ENCODE results near the gene RAB20. TPM values are rescaled to one million over a fixed set of nuclear protein-coding genes. Genes with fewer than 3 reads are reported as not detected.
"Not testable (repeated sequence)": the region's sequence is repeated elsewhere in the genome, so short reads cannot be mapped to it uniquely, and the experiment has no call there.

The RAB20 gene
- total RNA-seq, 1 donor from 2014 or later, result 7.8 TPM

GRCh38 chr13:110539894-110540293, 21.6 kb downstream of the RAB20 start:
- no peak for TF ChIP-seq CTCF (IDR thresholded peaks at IDR 0.05)
- H3K27ac Mint-ChIP-seq (ENCODE audit: unreplicated experiment), result peak overlapping the region; percentile 70
- DNase-seq (ENCODE audit: low spot score), result no peak
- peaks cover 34% of the 10 kb centered on the region for H3K4me1 Mint-ChIP-seq (ENCODE audit: low read depth)
- peaks cover 1% of the 10 kb centered on the region for H3K36me3 Mint-ChIP-seq (ENCODE audit: low read depth)
- H3K4me3 Mint-ChIP-seq (ENCODE audit: unreplicated experiment), result no peak overlapping the region
- H3K9me3 Mint-ChIP-seq (ENCODE audit: low read depth), result peaks cover 1% of the 10 kb centered on the region
- H3K27me3 Mint-ChIP-seq (ENCODE audit: low read depth), result no peaks in the 10 kb centered on the region

- Mint-ChIP-seq H3K4me3 (ENCODE audit: unreplicated experiment) (no peak overlapping the region), H3K9me3 (ENCODE audit: low read depth) (no peaks in the 10 kb centered on the region), H3K27ac (ENCODE audit: unreplicated experiment) (peak overlapping the region; percentile 84), H3K36me3 (ENCODE audit: low read depth) (no peaks in the 10 kb centered on the region), H3K27me3 (ENCODE audit: low read depth) (no peaks in the 10 kb centered on the region), H3K4me1 (ENCODE audit: low read depth) (peaks cover 34% of the 10 kb centered on the region)
- no peak for TF ChIP-seq CTCF (IDR thresholded peaks at IDR 0.05)
- DNase-seq (ENCODE audit: low spot score), result no peak
Observed at GRCh38 chr13:110538632-110539031, 22.9 kb downstream of the RAB20 start.

GRCh38 chr13:110536006-110536693, 25.4 kb downstream of the RAB20 start:
- TF ChIP-seq CTCF (IDR thresholded peaks at IDR 0.05), result no peak
- Mint-ChIP-seq H3K4me1 (ENCODE audit: low read depth) (peaks cover 19% of the 10 kb centered on the region), H3K27me3 (ENCODE audit: low read depth) (no peaks in the 10 kb centered on the region), H3K27ac (ENCODE audit: unreplicated experiment) (no peak overlapping the region), H3K4me3 (ENCODE audit: unreplicated experiment) (no peak overlapping the region), H3K9me3 (ENCODE audit: low read depth) (no peaks in the 10 kb centered on the region), H3K36me3 (ENCODE audit: low read depth) (no peaks in the 10 kb centered on the region)
- DNase-seq (ENCODE audit: low spot score), result peak; percentile 62

GRCh38 chr13:110535526-110535925, 26.0 kb downstream of the RAB20 start:
- H3K27me3 Mint-ChIP-seq (ENCODE audit: low read depth), result no peaks in the 10 kb centered on the region
- H3K36me3 Mint-ChIP-seq (ENCODE audit: low read depth), result no peaks in the 10 kb centered on the region
- TF ChIP-seq CTCF (IDR thresholded peaks at IDR 0.05), result no peak
- peaks cover 13% of the 10 kb centered on the region for H3K4me1 Mint-ChIP-seq (ENCODE audit: low read depth)
- peak; percentile 37 for DNase-seq (ENCODE audit: low spot score)
- no peaks in the 10 kb centered on the region for H3K9me3 Mint-ChIP-seq (ENCODE audit: low read depth)
- H3K4me3 Mint-ChIP-seq (ENCODE audit: unreplicated experiment), result no peak overlapping the region
- no peak overlapping the region for H3K27ac Mint-ChIP-seq (ENCODE audit: unreplicated experiment)

- Mint-ChIP-seq H3K36me3 (ENCODE audit: low read depth) (no peaks in the 10 kb centered on the region), H3K27me3 (ENCODE audit: low read depth) (no peaks in the 10 kb centered on the region), H3K4me1 (ENCODE audit: low read depth) (peaks cover 13% of the 10 kb centered on the region), H3K9me3 (ENCODE audit: low read depth) (no peaks in the 10 kb centered on the region), H3K27ac (ENCODE audit: unreplicated experiment) (no peak overlapping the region), H3K4me3 (ENCODE audit: unreplicated experiment) (no peak overlapping the region)
- peak; percentile 63 for DNase-seq (ENCODE audit: low spot score)
- no peak for TF ChIP-seq CTCF (IDR thresholded peaks at IDR 0.05)
Observed at GRCh38 chr13:110533771-110534670, 27.5 kb downstream of the RAB20 start.

- DNase-seq (ENCODE audit: low spot score); H3K36me3 Mint-ChIP-seq (ENCODE audit: low read depth); H3K9me3 Mint-ChIP-seq (ENCODE audit: low read depth): not testable (repeated sequence)
Observed at GRCh38 chr13:110532258-110532657, 29.3 kb downstream of the RAB20 start.

More at GRCh38 chr13:110532258-110532657, 29.3 kb downstream of the RAB20 start:
- H3K4me3 Mint-ChIP-seq (ENCODE audit: unreplicated experiment); H3K27me3 Mint-ChIP-seq (ENCODE audit: low read depth); H3K27ac Mint-ChIP-seq (ENCODE audit: unreplicated experiment): not testable (repeated sequence)
- H3K4me1 Mint-ChIP-seq (ENCODE audit: low read depth), result peaks cover 25% of the 10 kb centered on the region

Data from chondrocyte (in vitro differentiated cells).